SK-N-MC (cell line): ENCODE measurements around the gene MYO18A.

Source experiments
- EZH2 ChIP-seq: fragments of 200-600 bp; sonication (generic); IDR thresholded peaks from one replicate; pipeline ENCODE4 v1.6.1; 2017; ENCODE audit warnings: antibody characterized with exemption
- FOXP2 ChIP-seq: optimal IDR thresholded peaks from 2 replicates; pipeline ENCODE3; 2011; ENCODE audit warnings: mild to moderate bottlenecking, moderate library complexity; ENCODE audit not compliant: insufficient read depth; ENCODE audit errors: extremely low read length, control extremely low read depth
- POLR2AphosphoS5 ChIP-seq: IDR thresholded peaks from 2 replicates; pipeline ENCODE4 v1.6.1; 2012; ENCODE audit warnings: mild to moderate bottlenecking, low read depth, low read length, borderline replicate concordance

- TF ChIP-seq EZH2 (no peak), POLR2AphosphoS5 (no peak), FOXP2 (no peak)
Observed at GRCh38 chr17:29046473-29046839, 133.7 kb downstream of the MYO18A start.
